Stimulated activated CD4-positive, alpha-beta T cell treated with anti-CD3 and anti-CD28 coated beads, Interleukin-2, amount 100 ng/mL, for 4 hours (primary cell): ENCODE results near the gene CERS6.
"Not testable (repeated sequence)": the region's sequence is repeated elsewhere in the genome, so short reads cannot be mapped to it uniquely, and the experiment has no call there.

ENCODE experiments used
- DNase-seq: peaks from one replicate; pipeline ENCODE4 v3.0.0-alpha.2; 2020; ENCODE audit warnings: low read depth

The CERS6 gene

GRCh38 chr2:168501466-168502065, 45.5 kb downstream of the CERS6 start:
- no peak for DNase-seq

GRCh38 chr2:168502852-168503251, 46.8 kb downstream of the CERS6 start:
- DNase-seq = not testable (repeated sequence)

GRCh38 chr2:168503901-168504300, 47.8 kb downstream of the CERS6 start:
- no peak for DNase-seq

- no peak for DNase-seq
Observed at GRCh38 chr2:168504323-168504722, 48.3 kb downstream of the CERS6 start.

- no peak for DNase-seq
Observed at GRCh38 chr2:168510125-168510756, 54.2 kb downstream of the CERS6 start.

- no peak for DNase-seq
Observed at GRCh38 chr2:168514692-168515091, 58.6 kb downstream of the CERS6 start.

GRCh38 chr2:168515502-168515901, 59.4 kb downstream of the CERS6 start:
- DNase-seq = no peak

- DNase-seq = no peak
Observed at GRCh38 chr2:168517816-168518215, 61.7 kb downstream of the CERS6 start.

- no peak for DNase-seq
Observed at GRCh38 chr2:168518555-168519066, 62.5 kb downstream of the CERS6 start.

- DNase-seq = no peak
Observed at GRCh38 chr2:168519534-168520308, 63.6 kb downstream of the CERS6 start.

- no peak for DNase-seq
Observed at GRCh38 chr2:168521053-168521741, 65.1 kb downstream of the CERS6 start.

- no peak for DNase-seq
Observed at GRCh38 chr2:168522446-168522845, 66.4 kb downstream of the CERS6 start.

- no peak for DNase-seq
Observed at GRCh38 chr2:168524005-168524404, 67.9 kb downstream of the CERS6 start.

- no peak for DNase-seq
Observed at GRCh38 chr2:168525020-168525419, 68.9 kb downstream of the CERS6 start.

GRCh38 chr2:168525716-168526446, 69.8 kb downstream of the CERS6 start:
- no peak for DNase-seq

GRCh38 chr2:168526641-168527040, 70.6 kb downstream of the CERS6 start:
- DNase-seq = no peak

- no peak for DNase-seq
Observed at GRCh38 chr2:168528016-168528415, 71.9 kb downstream of the CERS6 start.

GRCh38 chr2:168528469-168528868, 72.4 kb downstream of the CERS6 start:
- no peak for DNase-seq

- DNase-seq = no peak
Observed at GRCh38 chr2:168529054-168529833, 73.2 kb downstream of the CERS6 start.

- no peak for DNase-seq
Observed at GRCh38 chr2:168529900-168530561, 74.0 kb downstream of the CERS6 start.
